Measurements from ENCODE around the gene HAUS8. TPM values are rescaled to one million over a fixed set of nuclear protein-coding genes. Genes with fewer than 3 reads are reported as not detected.
"Not testable (repeated sequence)": the region's sequence is repeated elsewhere in the genome, so short reads cannot be mapped to it uniquely, and the experiment has no call there.

The HAUS8 gene
- total and polyA plus RNA-seq, 9 of the 15 experiments (the other 6 are each of a cell fraction or from before 2014, with no cell fraction given), result 20.5 to 53.2 (median 36.0) TPM

DNA sequence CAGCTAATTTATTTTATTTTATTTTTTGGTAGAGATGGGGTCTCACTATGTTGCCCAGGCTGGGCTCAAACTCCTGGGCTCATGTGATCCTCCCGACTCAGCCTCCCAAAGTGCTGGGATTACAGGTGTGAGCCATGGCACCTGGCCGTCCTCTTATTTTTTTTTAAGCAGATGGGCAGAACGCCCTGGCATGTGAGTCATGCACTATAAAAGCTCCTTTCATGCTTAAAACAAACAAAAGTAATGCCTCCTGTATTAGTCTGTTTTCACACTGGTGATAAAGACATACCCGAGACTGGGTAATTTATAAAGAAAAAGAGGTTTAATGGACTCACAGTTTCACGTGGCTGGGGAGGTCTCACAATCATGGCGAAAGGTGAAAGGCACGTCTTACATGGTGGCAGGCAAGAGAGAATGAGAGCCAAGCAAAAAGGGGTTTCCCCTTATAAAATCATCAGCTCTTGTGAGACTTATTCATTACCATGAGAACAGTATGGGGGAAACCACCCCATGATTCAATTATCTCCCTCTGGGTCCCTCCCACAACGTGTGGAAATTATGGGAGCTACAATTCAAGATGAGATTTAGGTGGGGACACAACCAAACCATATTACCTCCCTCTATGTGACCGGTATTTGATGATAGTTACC is 60.9 kb downstream of the HAUS8 start:
- BruUV-seq (replicated peaks); H3K4me1 ChIP-seq (replicated peaks in 1 of 2; ENCODE audit: control insufficient read depth in 2 of 2, insufficient read depth in 2 of 2, low read length in 2 of 2); FAIRE-seq; intact Hi-C loops (cut with micrococcal nuclease); H4K20me1 ChIP-seq (replicated peaks; ENCODE audit: control insufficient read depth, insufficient read depth, low read length); H3K27ac ChIP-seq (ENCODE audit: extremely low read depth, low read depth, low read length); DNase-seq (ENCODE audit: extremely low read depth in 1 of 4, low spot score in 3 of 4); H3K9me3 ChIP-seq (replicated peaks; ENCODE audit: control insufficient read depth, insufficient read depth, low read depth, low read length); H3K79me2 ChIP-seq (ENCODE audit: control insufficient read depth, insufficient read depth, low read length); H3K9ac ChIP-seq (ENCODE audit: insufficient read depth in 1 of 2, low read depth in 2 of 2, low read length in 2 of 2); H3K9me1 ChIP-seq (ENCODE audit: control insufficient read depth, insufficient read depth, low read length); H3K4me2 ChIP-seq (ENCODE audit: insufficient read depth, low read length); CTCF ChIA-PET (ENCODE audit: low intra/inter-chr PET ratio); H2AFZ ChIP-seq (ENCODE audit: low read depth, low read length); H3K4me3 ChIP-seq; ATAC-seq; POLR2A ChIA-PET; in situ Hi-C loops (cut with MboI); H3K36me3 ChIP-seq (ENCODE audit: control insufficient read depth, insufficient read depth, low read length): not testable (repeated sequence)
- WGBS (ENCODE audit: insufficient coverage, low coverage, missing lambda C conversion rate), result 0% methylated on average over 9 of the region's 9 CpGs
- peaks cover 12 to 35% of the 10 kb centered on the region in 2 experiments; a peak in 4 of 5 replicates for H3K27me3 ChIP-seq (ENCODE audit: control insufficient read depth in 2 of 2, insufficient read depth in 2 of 2, low read length in 2 of 2)
- TF ChIP-seq ZNF121 (CRISPR knock-in tag; conservative IDR thresholded peaks at IDR 0.05) (peak; percentile 79), ZFP36 (IDR thresholded peaks at IDR 0.05; ENCODE audit: low read depth, low read length, partially characterized antibody) (peak; percentile 35)

- FAIRE-seq, result no peak
- H3K4me2 ChIP-seq (ENCODE audit: insufficient read depth, low read length), result no peak overlapping the region
- H3K4me1 ChIP-seq (replicated peaks in 1 of 2; ENCODE audit: control insufficient read depth in 2 of 2, insufficient read depth in 2 of 2, low read length in 2 of 2), result no peaks in the 10 kb centered on the region; a peak in 1 of 5 replicates
- POLR2A ChIA-PET, result interaction anchor here (0.6 to 0.7 kb wide), 2 partner anchors 40 to 94 kb away, joined by 3 read pairs; no protein-coding TSS in a partner anchor
- no peak overlapping the region for H3K9ac ChIP-seq (ENCODE audit: insufficient read depth in 1 of 2, low read depth in 2 of 2, low read length in 2 of 2)
- no peak overlapping the region for H3K27ac ChIP-seq (ENCODE audit: extremely low read depth, low read depth, low read length)
- BruUV-seq (replicated peaks), result no TSS peak
- intact Hi-C loops (cut with micrococcal nuclease) (no loop called here), in situ Hi-C loops (cut with MboI) (no loop called here)
- H2AFZ ChIP-seq (ENCODE audit: low read depth, low read length), result no peak overlapping the region
- no peak for ATAC-seq
- no peaks in the 10 kb centered on the region for H3K9me3 ChIP-seq (replicated peaks; ENCODE audit: control insufficient read depth, insufficient read depth, low read depth, low read length)
- no peaks in the 10 kb centered on the region for H4K20me1 ChIP-seq (replicated peaks; ENCODE audit: control insufficient read depth, insufficient read depth, low read length)
- CTCF ChIA-PET (ENCODE audit: low intra/inter-chr PET ratio), result no interaction called here
- DNase-seq (ENCODE audit: extremely low read depth in 1 of 4, low spot score in 3 of 4), result no peak
- H3K9me1 ChIP-seq (ENCODE audit: control insufficient read depth, insufficient read depth, low read length), result no peaks in the 10 kb centered on the region
- no peaks in the 10 kb centered on the region for H3K79me2 ChIP-seq (ENCODE audit: control insufficient read depth, insufficient read depth, low read length)
- H3K27me3 ChIP-seq (ENCODE audit: control insufficient read depth in 2 of 2, insufficient read depth in 2 of 2, low read length in 2 of 2), result peaks cover 23 to 61% of the 10 kb centered on the region in 2 experiments; a peak in 4 of 5 replicates
- no peaks in the 10 kb centered on the region for H3K36me3 ChIP-seq (ENCODE audit: control insufficient read depth, insufficient read depth, low read length)
- H3K4me3 ChIP-seq, result no peak overlapping the region
- TF ChIP-seq POLR2G (IDR thresholded peaks at IDR 0.05; ENCODE audit: low read depth, low read length) (no peak), SRSF7 (optimal IDR thresholded peaks at IDR 0.05; ENCODE audit: low read depth, low read length) (no peak), HNRNPK (IDR thresholded peaks at IDR 0.05; ENCODE audit: low read depth, low read length, poor library complexity, severe bottlenecking) (no peak), RNF2 (IDR thresholded peaks at IDR 0.05) (no peak), SAFB2 (IDR thresholded peaks at IDR 0.05; ENCODE audit: borderline replicate concordance, low read depth, low read length, severe bottlenecking) (no peak), ARNT (IDR thresholded peaks at IDR 0.05) (no peak), ZBTB7A (IDR thresholded peaks at IDR 0.05; ENCODE audit: borderline replicate concordance, control insufficient read depth, low read depth, low read length) (no peak)
- TF ChIP-seq, protein P1, sequence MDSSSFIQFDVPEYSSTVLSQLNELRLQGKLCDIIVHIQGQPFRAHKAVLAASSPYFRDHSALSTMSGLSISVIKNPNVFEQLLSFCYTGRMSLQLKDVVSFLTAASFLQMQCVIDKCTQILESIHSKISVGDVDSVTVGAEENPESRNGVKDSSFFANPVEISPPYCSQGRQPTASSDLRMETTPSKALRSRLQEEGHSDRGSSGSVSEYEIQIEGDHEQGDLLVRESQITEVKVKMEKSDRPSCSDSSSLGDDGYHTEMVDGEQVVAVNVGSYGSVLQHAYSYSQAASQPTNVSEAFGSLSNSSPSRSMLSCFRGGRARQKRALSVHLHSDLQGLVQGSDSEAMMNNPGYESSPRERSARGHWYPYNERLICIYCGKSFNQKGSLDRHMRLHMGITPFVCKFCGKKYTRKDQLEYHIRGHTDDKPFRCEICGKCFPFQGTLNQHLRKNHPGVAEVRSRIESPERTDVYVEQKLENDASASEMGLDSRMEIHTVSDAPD (CRISPR knock-in tag; IDR thresholded peaks at IDR 0.05), result no peak
- WGBS (ENCODE audit: insufficient coverage, low coverage, missing lambda C conversion rate), result 0% methylated on average over 11 of the region's 16 CpGs
Measured at GRCh38 chr19:17011485-17011884, 63.8 kb downstream of the HAUS8 start.
